ENCODE measurements around the gene MED17.
"Not testable (repeated sequence)": the region's sequence is repeated elsewhere in the genome, so short reads cannot be mapped to it uniquely, and the experiment has no call there.

Gene MED17

GRCh38 chr11:93757924-93758865 lies 25.9 kb upstream of the MED17 start:
- DNase-seq (ENCODE audit: low read depth), result no peak

- not testable (repeated sequence) for DNase-seq (ENCODE audit: low read depth)
Measured at GRCh38 chr11:93759123-93759522, 25.0 kb upstream of the MED17 start.

- no peak for DNase-seq (ENCODE audit: low read depth)
Measured at GRCh38 chr11:93761910-93762309, 22.2 kb upstream of the MED17 start.

- DNase-seq (ENCODE audit: low read depth), result no peak
Measured at GRCh38 chr11:93765551-93765950, 18.5 kb upstream of the MED17 start.

- no peak for DNase-seq (ENCODE audit: low read depth)
Measured at GRCh38 chr11:93766504-93766903, 17.6 kb upstream of the MED17 start.

GRCh38 chr11:93767018-93767417 lies 17.1 kb upstream of the MED17 start:
- DNase-seq (ENCODE audit: low read depth), result no peak

GRCh38 chr11:93770160-93770559 lies 13.9 kb upstream of the MED17 start:
- no peak for DNase-seq (ENCODE audit: low read depth)

GRCh38 chr11:93772123-93772522 lies 12.0 kb upstream of the MED17 start:
- no peak for DNase-seq (ENCODE audit: low read depth)

- DNase-seq (ENCODE audit: low read depth), result no peak
Measured at GRCh38 chr11:93773045-93773477, 11.0 kb upstream of the MED17 start.

GRCh38 chr11:93773601-93774200 lies 10.4 kb upstream of the MED17 start:
- no peak for DNase-seq (ENCODE audit: low read depth)

- not testable (repeated sequence) for DNase-seq (ENCODE audit: low read depth)
Measured at GRCh38 chr11:93774560-93774959, 9.5 kb upstream of the MED17 start.

GRCh38 chr11:93775289-93775688 lies 8.8 kb upstream of the MED17 start:
- DNase-seq (ENCODE audit: low read depth), result no peak

GRCh38 chr11:93783362-93783761 lies 720 bp upstream of the MED17 start:
- DNase-seq (ENCODE audit: low read depth), result no peak

- DNase-seq (ENCODE audit: low read depth), result no peak
Measured at GRCh38 chr11:93783765-93784144, 327 bp upstream of the MED17 start.

- no peak for DNase-seq (ENCODE audit: low read depth)
Measured at GRCh38 chr11:93784935-93785360, 866 bp downstream of the MED17 start.

GRCh38 chr11:93791493-93791892 lies 7.4 kb downstream of the MED17 start:
- DNase-seq (ENCODE audit: low read depth), result peak; percentile 42

- DNase-seq (ENCODE audit: low read depth), result no peak
Measured at GRCh38 chr11:93796441-93797231, 12.6 kb downstream of the MED17 start.

GRCh38 chr11:93801366-93801765 lies 17.3 kb downstream of the MED17 start:
- no peak for DNase-seq (ENCODE audit: low read depth)

- no peak for DNase-seq (ENCODE audit: low read depth)
Measured at GRCh38 chr11:93804879-93805278, 20.8 kb downstream of the MED17 start.

GRCh38 chr11:93807980-93808379 lies 23.9 kb downstream of the MED17 start:
- no peak for DNase-seq (ENCODE audit: low read depth)

GRCh38 chr11:93813974-93814373 lies 29.9 kb downstream of the MED17 start:
- DNase-seq (ENCODE audit: low read depth), result no peak

- no peak for DNase-seq (ENCODE audit: low read depth)
Measured at GRCh38 chr11:93814966-93815633, 31.0 kb downstream of the MED17 start.

All from fibroblast of gingiva (primary cell).